ENCODE results near the gene TGFBR1.

The TGFBR1 gene

DNA sequence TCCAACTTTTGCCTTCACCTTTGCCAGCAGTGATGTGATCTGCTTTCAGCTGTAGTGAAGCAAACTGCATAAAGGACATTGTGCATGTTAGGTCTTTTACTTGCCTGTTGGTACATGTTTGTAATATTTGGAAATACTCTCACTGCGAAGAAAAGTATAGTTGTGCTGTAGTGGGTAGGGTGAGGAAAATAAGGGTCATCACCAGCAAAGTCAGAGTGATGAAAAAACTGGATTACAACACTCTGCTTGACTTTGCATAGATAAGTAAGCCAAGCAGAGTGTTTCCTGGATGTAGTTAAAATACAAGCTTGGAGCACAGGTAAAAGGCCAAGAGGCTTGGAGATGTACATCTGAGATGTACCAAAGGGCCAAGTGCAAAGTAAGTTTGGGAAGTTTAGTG is 16.7 kb downstream of the TGFBR1 start:
- DNase-seq: no peak

DNA sequence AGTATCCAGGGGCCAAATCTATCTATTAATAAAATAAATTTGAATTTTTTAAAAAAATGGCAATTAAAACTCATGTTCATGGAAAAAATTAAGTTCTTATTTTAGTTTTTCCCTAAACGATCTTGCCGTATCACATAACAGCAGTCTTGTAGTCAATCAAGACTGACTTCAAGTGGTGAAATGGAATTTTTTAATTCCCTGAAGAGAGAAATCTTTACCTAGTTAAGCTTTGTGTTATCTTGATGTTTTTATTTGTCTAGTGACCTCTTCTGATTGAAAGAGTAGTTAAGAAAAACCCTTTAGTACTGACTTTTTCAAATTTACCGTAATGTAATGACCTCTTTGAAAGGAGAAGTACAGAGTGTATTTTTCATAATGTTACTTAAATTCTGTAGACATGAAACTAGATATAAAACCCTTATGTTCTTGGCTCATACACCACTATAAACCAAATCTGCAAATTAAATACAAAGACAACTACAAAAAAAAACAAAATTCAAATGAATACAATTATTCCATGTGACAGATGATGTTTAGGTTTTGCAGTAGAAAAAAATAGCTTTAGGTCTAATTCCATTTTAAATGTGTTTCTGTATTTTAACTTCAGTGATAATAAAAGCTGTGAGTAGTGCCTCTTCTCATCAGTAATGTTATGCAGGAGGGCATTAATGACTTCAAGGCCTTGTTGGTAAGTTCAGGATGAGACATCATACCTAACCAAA is 19.8 kb downstream of the TGFBR1 start:
- Histone ChIP-seq H3K9me3 (replicated peaks; ENCODE audit: insufficient read depth, low read length) (no peaks in the 10 kb centered on the region), H3K36me3 (replicated peaks; ENCODE audit: insufficient read depth, low read length) (no peaks in the 10 kb centered on the region), H4K20me1 (ENCODE audit: insufficient read depth, low read length) (no peaks in the 10 kb centered on the region), H3K4me1 (ENCODE audit: low read length) (peaks cover 3% of the 10 kb centered on the region; the same call in 1 of the 2 replicates), H3K9me2 (replicated peaks; ENCODE audit: insufficient read depth, low read length) (no peaks in the 10 kb centered on the region), H3K79me2 (ENCODE audit: low read length) (no peaks in the 10 kb centered on the region), H3K9ac (ENCODE audit: low read length) (no peak overlapping the region), H3K27me3 (replicated peaks; ENCODE audit: insufficient read depth, low read length) (no peaks in the 10 kb centered on the region), H2AFZ (ENCODE audit: low read length) (no peak overlapping the region), H3K27ac (ENCODE audit: low read length) (no peak overlapping the region), H3F3A (ENCODE audit: insufficient read depth, low read length) (no peaks in the 10 kb centered on the region), H3K4me2 (ENCODE audit: low read depth, low read length) (no peak overlapping the region), H3K4me3 (ENCODE audit: low read length) (no peak overlapping the region)
- no peak for DNase-seq
- no peak for TF ChIP-seq EZH2phosphoT487 (IDR thresholded peaks at IDR 0.05; ENCODE audit: low read length)
- no peak for TF ChIP-seq EZH2 (optimal IDR thresholded peaks at IDR 0.05; ENCODE audit: low read depth, low read length)
- TF ChIP-seq, protein P1, sequence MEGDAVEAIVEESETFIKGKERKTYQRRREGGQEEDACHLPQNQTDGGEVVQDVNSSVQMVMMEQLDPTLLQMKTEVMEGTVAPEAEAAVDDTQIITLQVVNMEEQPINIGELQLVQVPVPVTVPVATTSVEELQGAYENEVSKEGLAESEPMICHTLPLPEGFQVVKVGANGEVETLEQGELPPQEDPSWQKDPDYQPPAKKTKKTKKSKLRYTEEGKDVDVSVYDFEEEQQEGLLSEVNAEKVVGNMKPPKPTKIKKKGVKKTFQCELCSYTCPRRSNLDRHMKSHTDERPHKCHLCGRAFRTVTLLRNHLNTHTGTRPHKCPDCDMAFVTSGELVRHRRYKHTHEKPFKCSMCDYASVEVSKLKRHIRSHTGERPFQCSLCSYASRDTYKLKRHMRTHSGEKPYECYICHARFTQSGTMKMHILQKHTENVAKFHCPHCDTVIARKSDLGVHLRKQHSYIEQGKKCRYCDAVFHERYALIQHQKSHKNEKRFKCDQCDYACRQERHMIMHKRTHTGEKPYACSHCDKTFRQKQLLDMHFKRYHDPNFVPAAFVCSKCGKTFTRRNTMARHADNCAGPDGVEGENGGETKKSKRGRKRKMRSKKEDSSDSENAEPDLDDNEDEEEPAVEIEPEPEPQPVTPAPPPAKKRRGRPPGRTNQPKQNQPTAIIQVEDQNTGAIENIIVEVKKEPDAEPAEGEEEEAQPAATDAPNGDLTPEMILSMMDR (IDR thresholded peaks at IDR 0.05; ENCODE audit: low read length): no peak

More for the DNA sequence above, 16.7 kb downstream of the TGFBR1 start:
- Histone ChIP-seq H3K9me3 (replicated peaks; ENCODE audit: insufficient read depth, low read length) (no peaks in the 10 kb centered on the region), H3K9me2 (replicated peaks; ENCODE audit: insufficient read depth, low read length) (no peaks in the 10 kb centered on the region), H3K36me3 (replicated peaks; ENCODE audit: insufficient read depth, low read length) (no peaks in the 10 kb centered on the region), H3K9ac (ENCODE audit: low read length) (no peak overlapping the region), H3K27me3 (replicated peaks; ENCODE audit: insufficient read depth, low read length) (no peaks in the 10 kb centered on the region), H2AFZ (ENCODE audit: low read length) (no peak overlapping the region), H3F3A (ENCODE audit: insufficient read depth, low read length) (peaks cover 8% of the 10 kb centered on the region; the same call in 1 of the 2 replicates), H3K4me1 (ENCODE audit: low read length) (peaks cover 12% of the 10 kb centered on the region), H3K4me2 (ENCODE audit: low read depth, low read length) (no peak overlapping the region), H3K79me2 (ENCODE audit: low read length) (no peaks in the 10 kb centered on the region), H3K4me3 (ENCODE audit: low read length) (no peak overlapping the region), H3K27ac (ENCODE audit: low read length) (no peak overlapping the region), H4K20me1 (ENCODE audit: insufficient read depth, low read length) (no peaks in the 10 kb centered on the region)
- TF ChIP-seq EZH2phosphoT487 (IDR thresholded peaks at IDR 0.05; ENCODE audit: low read length) (no peak), EZH2 (optimal IDR thresholded peaks at IDR 0.05; ENCODE audit: low read depth, low read length) (no peak)
- TF ChIP-seq, protein P1 (IDR thresholded peaks at IDR 0.05; ENCODE audit: low read length): no peak

DNA sequence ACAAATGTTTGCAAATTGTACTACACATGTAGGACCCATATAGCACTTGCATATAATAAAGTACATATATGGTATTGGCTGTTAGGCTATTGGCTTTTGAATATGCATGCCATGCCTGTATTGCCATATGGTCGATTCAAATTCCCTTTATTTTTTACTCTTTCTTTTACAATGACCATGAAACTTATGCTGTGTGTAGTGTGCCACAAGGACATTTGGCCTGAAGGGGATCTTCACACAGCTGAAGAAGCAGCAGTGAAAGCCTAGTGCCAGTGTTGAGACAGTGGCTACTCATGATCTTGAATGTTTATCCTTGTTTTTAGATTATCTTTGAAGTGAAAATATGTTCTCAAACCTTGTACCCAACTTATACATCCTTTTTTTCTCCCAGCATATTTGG is 20.5 kb downstream of the TGFBR1 start:
- no peak overlapping the region for H3K4me3 ChIP-seq (ENCODE audit: low read length)
- no peak overlapping the region for H2AFZ ChIP-seq (ENCODE audit: low read length)
- DNase-seq: no peak
- no peaks in the 10 kb centered on the region for H3K9me3 ChIP-seq (replicated peaks; ENCODE audit: insufficient read depth, low read length)
- no peaks in the 10 kb centered on the region for H4K20me1 ChIP-seq (ENCODE audit: insufficient read depth, low read length)
- no peaks in the 10 kb centered on the region for H3K79me2 ChIP-seq (ENCODE audit: low read length)
- no peaks in the 10 kb centered on the region for H3F3A ChIP-seq (ENCODE audit: insufficient read depth, low read length)
- TF ChIP-seq, protein P1 (IDR thresholded peaks at IDR 0.05; ENCODE audit: low read length): no peak
- TF ChIP-seq EZH2phosphoT487 (IDR thresholded peaks at IDR 0.05; ENCODE audit: low read length) (no peak), EZH2 (optimal IDR thresholded peaks at IDR 0.05; ENCODE audit: low read depth, low read length) (no peak)
- H3K4me2 ChIP-seq (ENCODE audit: low read depth, low read length): no peak overlapping the region
- no peak overlapping the region for H3K27ac ChIP-seq (ENCODE audit: low read length)
- H3K27me3 ChIP-seq (replicated peaks; ENCODE audit: insufficient read depth, low read length): no peaks in the 10 kb centered on the region
- no peaks in the 10 kb centered on the region for H3K36me3 ChIP-seq (replicated peaks; ENCODE audit: insufficient read depth, low read length)
- H3K9me2 ChIP-seq (replicated peaks; ENCODE audit: insufficient read depth, low read length): no peaks in the 10 kb centered on the region
- H3K9ac ChIP-seq (ENCODE audit: low read length): no peak overlapping the region
- H3K4me1 ChIP-seq (ENCODE audit: low read length): no peaks in the 10 kb centered on the region

Data from MM.1S (cell line).